LNCaP clone FGC (cell line): ENCODE results near the gene PAPOLB.

ENCODE experiments used
- DNase-seq: peaks from one replicate; pipeline ENCODE4 v3.0.0-alpha.2; 2011; ENCODE audit warnings: low read depth
- H3K4me3 ChIP-seq: 2 replicates; pipeline ENCODE4 v1.5.1; 2011; ENCODE audit warnings: mild to moderate bottlenecking, low read depth, low read length, control low read depth
- TF ChIP-seq, protein P1 (sequence below): IDR thresholded peaks from 2 replicates; pipeline ENCODE4 v1.5.1; 2012; ENCODE audit warnings: mild to moderate bottlenecking; ENCODE audit not compliant: control insufficient read depth, insufficient read depth; ENCODE audit errors: extremely low read depth

Gene PAPOLB

DNA sequence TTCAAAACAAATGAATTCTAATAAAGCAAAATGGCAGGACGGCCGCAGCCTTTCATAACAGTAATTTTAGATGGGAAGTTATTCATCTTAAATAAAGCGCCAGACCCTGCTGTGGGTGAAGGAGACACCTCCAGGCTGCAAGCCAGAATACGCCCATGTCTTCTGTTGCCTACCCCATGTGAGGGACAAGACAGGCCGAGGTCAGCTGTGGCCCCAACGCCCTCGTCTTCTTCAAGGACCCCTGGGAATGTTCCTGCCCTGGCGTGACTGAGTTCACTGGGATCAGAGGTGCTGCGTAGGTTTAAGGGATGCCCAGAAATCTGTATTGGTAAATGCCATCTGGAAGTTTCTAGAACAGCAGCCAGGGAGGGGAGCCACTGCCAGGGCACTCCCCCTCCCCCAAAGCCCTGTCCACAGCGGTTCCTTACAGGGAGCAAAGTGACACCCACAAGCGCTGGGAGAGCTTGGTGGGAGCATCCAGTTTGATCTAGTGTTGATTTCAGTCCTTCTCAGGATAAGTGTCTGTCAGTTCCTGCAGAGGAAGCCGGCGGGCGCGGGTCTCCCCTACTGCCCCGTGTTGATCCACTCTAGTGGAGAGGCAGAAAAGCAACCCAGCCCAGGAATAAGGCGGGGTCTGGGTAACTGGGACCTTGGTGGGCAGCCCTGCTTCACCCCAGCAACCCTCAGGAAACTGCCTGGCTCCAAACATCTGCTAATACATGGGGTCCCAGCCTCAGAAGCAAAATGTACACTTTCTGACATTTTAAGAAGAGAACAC lies 20.6 kb downstream of the PAPOLB start:
- no peak for DNase-seq
- TF ChIP-seq, protein P1, sequence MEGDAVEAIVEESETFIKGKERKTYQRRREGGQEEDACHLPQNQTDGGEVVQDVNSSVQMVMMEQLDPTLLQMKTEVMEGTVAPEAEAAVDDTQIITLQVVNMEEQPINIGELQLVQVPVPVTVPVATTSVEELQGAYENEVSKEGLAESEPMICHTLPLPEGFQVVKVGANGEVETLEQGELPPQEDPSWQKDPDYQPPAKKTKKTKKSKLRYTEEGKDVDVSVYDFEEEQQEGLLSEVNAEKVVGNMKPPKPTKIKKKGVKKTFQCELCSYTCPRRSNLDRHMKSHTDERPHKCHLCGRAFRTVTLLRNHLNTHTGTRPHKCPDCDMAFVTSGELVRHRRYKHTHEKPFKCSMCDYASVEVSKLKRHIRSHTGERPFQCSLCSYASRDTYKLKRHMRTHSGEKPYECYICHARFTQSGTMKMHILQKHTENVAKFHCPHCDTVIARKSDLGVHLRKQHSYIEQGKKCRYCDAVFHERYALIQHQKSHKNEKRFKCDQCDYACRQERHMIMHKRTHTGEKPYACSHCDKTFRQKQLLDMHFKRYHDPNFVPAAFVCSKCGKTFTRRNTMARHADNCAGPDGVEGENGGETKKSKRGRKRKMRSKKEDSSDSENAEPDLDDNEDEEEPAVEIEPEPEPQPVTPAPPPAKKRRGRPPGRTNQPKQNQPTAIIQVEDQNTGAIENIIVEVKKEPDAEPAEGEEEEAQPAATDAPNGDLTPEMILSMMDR = no peak
- no peak overlapping the region for H3K4me3 ChIP-seq

DNA sequence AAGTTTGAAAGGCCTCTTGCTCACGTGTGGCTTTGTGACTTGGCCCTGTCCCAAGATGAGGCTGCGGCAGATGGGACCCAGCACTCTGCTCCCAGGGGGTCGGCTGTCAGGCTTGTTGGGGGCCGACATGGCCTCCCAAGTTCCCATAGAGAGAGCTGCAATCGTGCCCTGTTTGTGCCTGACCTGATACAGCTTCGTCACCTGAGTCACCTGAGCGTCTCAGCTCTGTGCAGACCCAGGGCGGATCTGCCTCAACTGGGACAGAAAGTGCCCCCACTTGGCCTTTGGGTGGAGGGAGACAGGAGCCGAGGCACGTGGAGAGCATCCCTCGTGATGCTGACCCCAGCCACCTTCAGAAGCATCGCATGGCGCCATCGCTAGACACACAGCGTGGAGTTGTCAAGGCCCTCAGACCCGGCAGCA lies 21.7 kb downstream of the PAPOLB start:
- TF ChIP-seq, protein P1 = no peak
- DNase-seq = no peak
- H3K4me3 ChIP-seq = no peak overlapping the region

DNA sequence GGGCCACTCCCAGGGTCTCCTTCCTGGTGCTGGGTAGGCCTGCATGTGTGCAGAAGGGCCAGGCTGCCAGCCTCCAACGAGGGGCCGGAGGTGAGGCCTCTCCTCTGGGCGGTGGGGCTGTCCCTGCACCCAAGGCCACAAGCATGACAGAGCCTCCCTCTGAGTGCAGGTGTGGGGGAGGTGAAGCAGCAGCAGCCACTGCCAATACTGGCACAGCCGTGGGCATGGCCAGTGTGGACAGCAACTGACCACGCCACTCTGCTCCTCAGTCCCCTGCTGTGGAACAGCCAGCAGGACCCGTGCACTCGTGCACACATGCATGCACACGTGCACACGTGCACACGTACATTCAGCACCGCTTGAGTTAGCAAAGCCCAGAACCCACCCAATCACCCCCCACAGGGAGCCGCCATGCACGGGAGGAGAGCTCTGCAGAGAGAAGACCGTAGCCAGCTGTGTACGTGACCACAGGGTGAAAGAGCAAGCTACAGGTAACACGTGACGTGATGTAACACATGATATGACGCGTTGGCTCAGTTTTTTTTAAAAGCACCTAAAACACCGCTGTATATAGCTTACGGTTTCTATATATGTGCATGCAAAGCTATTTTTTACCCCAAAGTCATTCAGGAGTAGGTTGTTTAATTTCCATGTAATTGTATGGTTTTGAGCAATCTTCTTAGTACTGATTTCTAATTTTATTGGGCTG lies 23.1 kb downstream of the PAPOLB start:
- H3K4me3 ChIP-seq = no peak overlapping the region
- DNase-seq = no peak
- TF ChIP-seq, protein P1 = no peak

DNA sequence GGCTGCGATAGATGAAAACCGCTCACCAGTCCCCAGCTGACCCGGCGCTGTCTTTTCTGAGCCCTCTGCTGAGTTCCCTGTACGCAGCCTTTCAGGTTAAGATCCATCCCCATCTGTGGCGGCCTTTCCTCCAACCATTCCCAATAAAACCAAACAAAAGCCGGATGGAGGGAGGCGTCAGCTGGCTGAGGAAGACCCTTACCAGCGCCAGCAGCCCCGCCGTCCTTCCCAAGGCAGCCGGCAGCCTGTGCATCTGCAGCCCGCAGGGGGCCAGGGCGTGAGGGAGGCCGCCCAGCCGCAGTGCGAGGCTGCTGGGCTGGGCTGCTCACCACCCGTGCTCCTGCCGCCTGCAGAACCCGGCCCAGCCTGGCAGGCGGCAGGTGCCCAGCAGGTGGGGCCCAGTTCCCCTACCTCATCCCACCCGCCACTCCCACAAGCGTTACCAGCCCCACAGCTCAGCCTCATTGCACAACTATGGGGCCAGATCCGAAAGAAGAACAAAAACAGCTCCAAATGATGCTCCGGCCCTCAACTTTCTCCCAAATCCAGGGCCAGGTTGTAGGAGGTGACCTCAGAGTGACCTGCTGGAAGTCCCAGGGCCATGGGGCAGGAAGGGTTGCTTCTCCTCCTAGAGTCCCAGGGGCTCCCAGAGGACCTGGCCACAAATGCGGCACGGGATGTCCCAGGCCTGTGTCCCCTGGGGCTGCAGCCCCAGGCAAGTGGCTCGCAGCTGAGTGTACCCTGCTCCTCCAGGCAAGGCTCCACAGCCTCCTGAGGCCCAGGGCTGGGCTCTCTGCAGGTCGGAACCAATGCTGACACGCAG lies 23.8 kb downstream of the PAPOLB start:
- no peak overlapping the region for H3K4me3 ChIP-seq
- TF ChIP-seq, protein P1 = no peak
- DNase-seq = no peak

DNA sequence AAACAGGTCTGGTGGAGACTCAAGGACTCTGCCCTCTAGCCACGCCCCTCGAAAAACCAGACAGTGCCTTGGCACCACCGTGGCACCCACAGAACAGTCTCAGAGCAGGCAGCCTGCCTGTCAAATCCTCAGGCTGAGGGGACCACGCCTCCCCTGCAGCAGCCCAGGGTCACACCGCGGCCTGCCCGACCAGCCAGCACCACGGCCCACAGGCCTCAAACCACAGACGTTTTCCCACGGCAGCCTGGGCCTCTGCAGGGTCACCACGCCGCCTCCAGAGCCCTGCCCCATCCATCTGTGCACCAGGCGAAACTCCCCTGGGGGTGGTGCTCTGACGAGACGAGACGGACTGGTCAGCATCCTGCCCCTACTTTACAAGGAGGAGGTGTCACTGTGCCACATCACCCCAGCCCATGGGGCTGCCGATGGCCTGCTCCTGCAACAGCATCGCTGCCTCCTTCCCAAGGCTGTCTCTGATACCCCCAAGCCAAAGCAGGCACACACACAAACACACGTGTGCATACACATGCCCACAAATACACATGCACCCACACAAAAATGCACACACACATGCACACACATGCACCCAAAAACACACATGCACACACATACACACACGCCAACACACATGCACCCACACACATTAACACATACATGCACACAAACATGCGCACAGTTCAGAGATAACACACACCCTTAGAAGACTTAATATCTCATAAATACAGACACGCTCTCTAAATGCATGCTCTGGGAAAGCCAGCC lies 24.6 kb downstream of the PAPOLB start:
- TF ChIP-seq, protein P1 = no peak
- no peak overlapping the region for H3K4me3 ChIP-seq
- no peak for DNase-seq

DNA sequence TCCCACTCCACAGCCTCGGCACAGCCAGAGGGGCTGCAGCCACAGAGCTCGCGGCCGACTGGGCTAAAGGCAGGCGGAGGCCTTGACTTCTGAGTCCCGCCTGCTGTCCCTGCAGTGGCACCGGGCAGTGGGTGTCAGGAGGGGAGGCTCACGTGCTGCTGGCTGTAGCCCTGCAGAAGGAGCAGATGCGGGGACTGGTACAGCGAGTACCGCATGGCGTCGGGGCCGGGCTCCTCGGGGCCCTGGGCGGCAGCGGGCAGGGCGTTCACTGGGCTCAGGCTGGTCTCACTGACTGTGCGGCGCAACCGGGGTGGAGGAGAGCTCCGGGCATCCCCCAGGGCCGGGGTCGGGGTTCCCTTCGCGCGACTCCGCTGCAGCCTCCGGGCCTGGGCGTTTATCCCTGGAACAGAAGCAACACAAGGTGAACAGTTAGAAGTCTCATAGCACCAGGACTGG lies 25.6 kb downstream of the PAPOLB start:
- H3K4me3 ChIP-seq = no peak overlapping the region
- DNase-seq = no peak
- TF ChIP-seq, protein P1 = no peak
